HEK293 (cell line): Measurements from ENCODE around the gene NANOGP8.

Experiments used
- TF ChIP-seq, protein P1 (sequence below): fragments of 450-650 bp; formaldehyde crosslinking; IDR thresholded peaks from 2 replicates; pipeline ENCODE4 v1.5.1; 2017; ENCODE audit warnings: missing biosample characterization, missing genetic modification characterization

Gene NANOGP8

DNA sequence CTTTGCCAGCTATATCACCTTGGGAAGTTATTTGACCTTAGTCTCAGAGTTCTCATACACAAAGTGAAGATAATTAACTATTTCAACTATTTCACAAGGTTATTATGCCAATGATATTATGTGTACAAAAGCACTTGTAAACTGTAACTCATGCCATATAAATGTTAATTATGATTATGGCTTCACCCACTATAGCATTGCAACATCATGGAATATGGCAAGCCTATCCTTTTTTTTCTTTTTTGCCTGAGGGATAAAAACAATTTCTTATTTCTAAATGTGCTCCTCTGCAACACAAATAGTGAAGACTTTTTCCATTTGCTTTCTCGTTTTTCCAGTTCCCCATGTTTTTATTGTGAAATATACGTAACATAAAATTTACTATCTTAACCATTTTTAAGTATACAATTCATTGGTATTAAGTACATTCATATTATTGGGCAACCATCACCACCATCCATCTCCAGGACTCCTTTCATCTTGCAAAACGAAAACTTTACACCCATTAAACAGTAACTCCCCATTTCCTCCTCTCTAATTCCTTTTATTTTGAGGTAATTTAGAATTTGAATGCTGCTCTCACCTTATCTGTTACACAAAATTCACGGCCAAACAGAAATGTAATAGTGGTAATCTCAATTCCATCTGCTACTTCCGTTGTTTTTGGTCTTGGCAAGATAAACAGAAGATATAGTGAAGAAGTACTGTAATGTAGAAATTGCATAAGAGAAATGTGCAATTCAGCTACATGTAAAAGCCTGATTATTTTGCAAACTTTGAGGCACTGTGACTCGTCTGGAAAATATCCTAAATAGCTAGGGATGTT is 46.3 kb downstream of the NANOGP8 start (continued):
- TF ChIP-seq, protein P1, sequence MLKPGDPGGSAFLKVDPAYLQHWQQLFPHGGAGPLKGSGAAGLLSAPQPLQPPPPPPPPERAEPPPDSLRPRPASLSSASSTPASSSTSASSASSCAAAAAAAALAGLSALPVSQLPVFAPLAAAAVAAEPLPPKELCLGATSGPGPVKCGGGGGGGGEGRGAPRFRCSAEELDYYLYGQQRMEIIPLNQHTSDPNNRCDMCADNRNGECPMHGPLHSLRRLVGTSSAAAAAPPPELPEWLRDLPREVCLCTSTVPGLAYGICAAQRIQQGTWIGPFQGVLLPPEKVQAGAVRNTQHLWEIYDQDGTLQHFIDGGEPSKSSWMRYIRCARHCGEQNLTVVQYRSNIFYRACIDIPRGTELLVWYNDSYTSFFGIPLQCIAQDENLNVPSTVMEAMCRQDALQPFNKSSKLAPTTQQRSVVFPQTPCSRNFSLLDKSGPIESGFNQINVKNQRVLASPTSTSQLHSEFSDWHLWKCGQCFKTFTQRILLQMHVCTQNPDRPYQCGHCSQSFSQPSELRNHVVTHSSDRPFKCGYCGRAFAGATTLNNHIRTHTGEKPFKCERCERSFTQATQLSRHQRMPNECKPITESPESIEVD = 0 out of 2 replicates have a peak, but pooled peaks have one; percentile 27
- TF ChIP-seq, all 188 proteins: peak for 1
